HG02884 (cell line): ENCODE results near the gene ATP1A2.

Source experiments
- ATAC-seq: cut with Tn5 transposase; IDR thresholded peaks from one replicate; pipeline ENCODE4 v1.9.1; 2021; ENCODE audit warnings: mild to moderate bottlenecking, moderate library complexity; ENCODE audit not compliant: unreplicated experiment

ATP1A2 gene

GRCh38 chr1:160084771-160085321, 30.7 kb upstream of the ATP1A2 start:
- ATAC-seq: no peak

DNA sequence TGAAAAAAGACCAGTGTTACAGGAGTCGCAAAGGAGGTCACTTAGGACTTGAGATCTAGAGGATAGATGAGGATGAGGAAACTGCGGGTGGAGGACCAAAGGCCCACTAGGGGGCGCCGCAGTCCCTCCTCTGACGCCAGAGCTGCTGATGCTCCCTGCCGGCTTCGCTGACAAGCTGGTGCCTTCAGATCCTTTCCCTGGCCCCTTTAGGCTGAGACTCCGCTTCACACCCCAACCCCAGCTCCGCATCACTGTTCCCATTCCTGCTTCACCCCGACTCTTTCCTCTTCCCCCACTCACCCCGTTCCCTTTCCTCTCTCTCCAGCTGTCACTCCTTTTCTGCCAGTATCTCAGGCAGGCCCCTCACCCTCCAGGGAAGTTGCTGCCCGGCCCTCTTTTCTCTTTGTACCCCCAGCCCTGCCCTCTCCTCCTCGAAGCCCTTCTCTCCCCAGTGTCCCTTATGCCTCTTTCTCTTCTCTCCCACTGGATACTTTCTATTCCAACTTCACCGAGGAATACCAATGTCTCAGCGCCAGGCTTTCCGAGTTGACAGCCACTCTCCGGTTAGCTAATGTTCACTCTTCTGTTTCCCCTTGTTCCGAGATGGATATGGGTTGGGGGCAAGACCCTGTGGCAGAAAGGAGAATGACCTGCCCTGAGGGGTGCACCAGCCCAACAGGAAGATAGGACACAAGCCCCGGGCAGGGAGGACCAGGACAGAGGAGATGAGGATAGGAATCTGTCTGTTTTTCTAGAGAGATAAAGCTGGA, 29.7 kb upstream of the ATP1A2 start:
- ATAC-seq: no peak

DNA sequence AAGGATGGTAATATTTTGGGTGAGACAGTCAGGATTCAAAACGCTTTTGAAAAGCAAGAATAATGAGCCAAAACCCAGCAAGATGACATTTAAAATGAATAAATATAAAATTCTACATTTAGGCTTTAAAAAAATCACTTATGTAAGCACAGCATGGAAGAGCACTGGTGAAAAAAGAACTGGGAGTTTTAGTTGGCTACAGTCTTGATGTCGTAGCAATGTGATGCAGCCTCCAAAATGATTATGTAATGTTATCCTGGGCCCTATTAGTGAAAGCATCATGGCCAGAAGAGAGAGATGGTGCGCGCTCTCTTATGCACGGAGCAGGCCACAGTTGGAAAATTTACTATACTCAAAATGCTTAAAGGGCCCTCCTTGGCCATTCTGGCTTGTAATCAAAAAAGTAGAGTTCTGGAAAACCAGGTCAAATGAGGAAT, 29.1 kb upstream of the ATP1A2 start:
- no peak for ATAC-seq

DNA sequence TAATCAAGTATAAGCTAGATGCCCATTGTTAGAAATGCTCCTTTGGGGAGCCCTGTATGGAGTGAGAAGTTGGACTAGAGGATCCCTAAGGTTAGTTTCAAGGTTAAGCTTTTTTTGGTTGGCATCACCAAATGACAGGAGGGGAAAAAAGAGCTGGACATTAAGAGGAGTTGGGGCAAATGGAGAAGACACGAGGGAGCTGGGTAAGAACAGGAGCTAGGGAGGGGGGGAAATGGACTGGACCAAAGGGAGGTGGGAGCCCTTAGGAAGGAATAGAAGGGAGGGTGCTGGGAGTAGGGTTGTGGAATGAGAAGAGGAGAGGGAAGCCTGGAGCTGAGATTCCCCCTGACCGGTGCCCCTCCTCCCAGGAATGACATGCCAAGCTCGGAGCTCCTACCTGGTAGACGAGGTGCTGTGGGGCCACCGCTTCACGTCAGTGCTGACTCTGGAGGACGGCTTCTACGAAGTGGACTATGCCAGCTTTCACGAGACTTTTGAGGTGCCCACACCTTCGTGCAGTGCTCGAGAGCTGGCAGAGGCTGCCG, 28.4 kb upstream of the ATP1A2 start:
- no peak for ATAC-seq

DNA sequence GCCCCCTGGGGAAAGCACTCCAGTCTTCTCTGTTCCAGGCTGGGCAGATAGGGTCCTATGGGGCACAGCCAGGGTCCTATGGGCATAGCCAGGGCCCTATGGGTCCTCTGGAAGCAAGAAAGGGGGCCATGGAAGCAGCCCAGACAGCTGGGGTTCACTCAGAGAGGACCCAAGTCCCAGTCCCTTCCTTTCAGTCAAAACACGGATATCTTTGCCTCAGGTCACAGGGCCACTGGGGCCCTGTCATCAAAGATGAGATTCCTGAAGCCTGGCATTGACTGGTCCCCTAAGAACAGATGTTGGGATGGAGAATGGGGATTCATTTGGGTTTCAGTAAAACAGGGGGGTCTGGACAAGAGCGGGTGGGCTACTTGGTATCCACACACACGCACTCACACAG, 25.7 kb upstream of the ATP1A2 start:
- ATAC-seq: no peak

GRCh38 chr1:160090760-160091159, 24.8 kb upstream of the ATP1A2 start:
- ATAC-seq: no peak

DNA sequence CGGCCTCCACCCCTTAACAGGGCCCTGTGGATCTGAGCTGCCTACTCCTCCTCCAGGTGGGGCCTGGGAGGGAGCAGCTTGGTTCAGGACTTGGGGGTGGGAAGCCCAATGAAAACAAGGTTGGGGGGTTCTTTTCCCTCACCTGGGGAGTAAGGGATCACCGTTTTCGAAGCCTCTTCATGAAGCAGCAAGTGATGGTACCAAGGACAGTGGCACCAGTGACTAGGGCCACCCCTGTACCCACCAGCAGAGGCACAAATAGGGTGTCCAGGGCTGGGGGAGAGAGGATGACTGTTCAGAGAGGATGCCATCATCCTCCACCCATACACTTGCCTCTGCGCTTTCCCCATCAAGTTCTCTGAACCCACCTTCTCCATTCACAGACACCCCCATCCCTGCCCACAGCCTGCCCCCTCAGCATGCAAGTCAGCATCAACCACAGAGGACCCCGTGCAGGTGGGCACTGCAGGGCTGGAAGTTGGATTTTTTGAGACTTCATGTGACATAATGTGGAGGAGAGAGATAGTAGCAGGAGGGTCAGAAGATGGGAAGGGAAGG, 23.8 kb upstream of the ATP1A2 start:
- ATAC-seq: no peak

GRCh38 chr1:160092366-160093068, 23.0 kb upstream of the ATP1A2 start:
- ATAC-seq: no peak

DNA sequence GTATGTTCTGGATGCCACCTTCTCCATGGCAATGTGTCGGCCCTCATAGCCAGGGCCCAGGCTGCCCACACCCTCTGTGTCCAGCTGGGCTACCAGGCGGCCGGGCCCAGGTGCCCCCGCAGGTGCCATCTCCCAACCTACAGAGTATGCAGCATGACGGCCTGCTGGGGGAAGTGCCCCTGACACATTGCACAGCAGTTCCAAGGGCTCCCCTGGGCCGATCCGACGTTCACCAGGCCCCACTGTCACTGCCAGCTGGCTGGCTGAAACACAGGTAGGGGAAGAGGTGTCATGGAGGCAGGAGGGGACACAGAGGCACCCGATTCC, 22.5 kb upstream of the ATP1A2 start:
- ATAC-seq: no peak

GRCh38 chr1:160093624-160094290, 21.8 kb upstream of the ATP1A2 start:
- ATAC-seq: no peak

DNA sequence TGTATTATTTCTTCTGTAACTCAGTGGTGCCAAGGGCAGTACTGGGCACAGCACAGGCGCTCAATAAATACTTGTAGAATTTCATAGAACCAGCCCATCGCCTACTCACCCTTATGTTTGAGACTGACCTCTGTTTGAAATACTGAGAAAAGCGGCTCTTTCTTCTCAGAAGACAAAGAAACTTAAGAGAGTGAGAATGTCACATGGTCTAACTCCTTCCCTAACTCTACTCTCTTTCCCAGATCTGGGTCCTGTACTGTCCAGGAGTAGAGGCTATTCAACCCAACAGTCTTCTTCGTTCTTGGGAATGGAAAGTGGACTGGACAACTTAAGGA, 21.3 kb upstream of the ATP1A2 start:
- no peak for ATAC-seq

DNA sequence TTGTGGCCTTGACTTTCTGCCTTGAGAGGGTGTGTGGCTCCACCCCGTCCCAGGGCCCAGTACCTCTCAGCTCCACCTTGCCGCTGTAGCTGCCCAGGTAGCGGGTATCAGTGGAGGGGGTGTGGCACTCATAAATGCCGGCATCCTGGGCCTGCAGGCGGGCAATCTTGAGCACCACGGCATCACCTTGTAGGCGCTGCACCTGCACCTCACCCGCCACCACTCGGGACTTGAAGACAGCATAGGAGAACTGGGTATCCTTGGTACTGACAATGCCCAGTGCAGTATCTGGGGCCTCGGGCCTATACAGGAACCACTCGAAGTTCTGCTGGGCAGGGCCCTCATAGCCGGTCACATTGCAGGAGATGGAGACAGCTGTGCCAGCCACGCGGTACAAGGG, 20.8 kb upstream of the ATP1A2 start:
- ATAC-seq: no peak

DNA sequence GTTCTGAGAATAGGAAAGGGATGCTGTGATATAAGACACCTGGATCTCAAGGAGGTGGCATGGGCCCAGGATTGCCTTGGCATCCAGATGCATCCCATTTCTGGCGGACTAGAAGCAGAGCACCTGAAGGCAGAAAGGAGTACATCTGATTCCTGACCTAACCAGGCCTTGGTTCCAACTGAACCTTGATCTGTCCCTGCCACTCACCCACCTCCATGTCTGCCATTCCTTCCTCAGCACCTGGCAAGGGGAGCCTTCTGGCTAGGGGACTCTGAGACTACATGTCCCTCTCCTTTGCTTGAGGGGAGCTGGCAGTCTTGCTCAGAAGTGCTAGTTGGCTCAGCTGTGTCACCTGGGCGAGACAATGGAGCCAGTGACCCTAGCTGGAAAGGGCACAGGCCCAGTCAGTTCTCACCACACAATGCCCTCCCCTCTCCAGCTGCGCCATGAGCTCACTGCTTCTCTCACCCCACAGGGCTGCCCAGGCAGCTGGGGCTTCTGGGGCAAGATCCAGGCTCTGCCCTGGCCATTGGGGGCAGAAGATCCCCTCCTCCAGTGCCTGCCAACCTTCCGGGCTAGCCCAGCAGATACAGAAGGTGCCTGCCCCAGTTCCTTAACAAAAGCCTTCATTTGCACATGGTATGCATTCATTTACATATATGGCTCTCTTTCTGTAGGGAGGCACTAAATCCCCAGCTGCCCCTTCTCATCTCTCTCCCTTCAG, 20.0 kb upstream of the ATP1A2 start:
- no peak for ATAC-seq

DNA sequence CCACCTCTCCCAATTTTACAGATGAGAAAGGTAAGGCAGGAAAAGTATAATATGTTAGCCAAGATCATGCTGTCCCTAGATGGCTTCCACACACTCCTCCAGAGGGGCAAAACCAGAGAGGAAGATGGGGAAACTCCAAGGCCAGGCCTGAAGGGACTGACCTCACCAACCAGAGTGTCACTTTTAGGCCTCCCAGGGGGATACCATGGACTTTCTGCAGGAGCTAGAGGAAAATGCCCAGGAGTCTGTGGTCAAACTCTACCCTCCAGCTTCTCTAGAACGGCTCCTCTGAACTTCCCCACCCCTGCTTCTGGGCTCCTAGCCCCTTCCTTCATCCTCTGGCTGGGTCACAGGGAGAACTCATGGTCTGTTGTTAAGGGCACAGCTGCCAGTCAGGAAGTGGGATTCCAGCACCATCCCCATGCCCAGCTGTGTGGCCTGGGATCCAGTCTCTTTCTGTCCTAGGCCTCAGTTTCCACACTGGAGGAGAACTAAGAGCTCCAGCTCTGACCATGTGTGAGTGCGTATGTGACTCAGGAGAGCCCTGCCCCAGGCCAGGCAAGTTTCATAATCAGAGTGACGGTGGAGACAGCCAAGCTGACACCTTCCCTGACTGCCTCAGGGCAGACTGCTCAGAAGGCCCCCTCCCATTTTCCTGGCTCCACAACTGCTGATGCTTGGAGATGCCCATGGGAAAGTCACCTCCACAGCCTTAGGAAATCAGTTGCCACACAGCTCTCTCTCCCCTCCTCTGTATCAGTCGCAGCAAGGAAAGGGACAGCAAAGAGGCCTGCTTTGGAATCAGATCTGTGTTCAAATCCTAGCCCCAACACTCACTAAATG, 19.1 kb upstream of the ATP1A2 start:
- no peak for ATAC-seq

- ATAC-seq: no peak
Observed at GRCh38 chr1:160097151-160097910, 18.2 kb upstream of the ATP1A2 start.

DNA sequence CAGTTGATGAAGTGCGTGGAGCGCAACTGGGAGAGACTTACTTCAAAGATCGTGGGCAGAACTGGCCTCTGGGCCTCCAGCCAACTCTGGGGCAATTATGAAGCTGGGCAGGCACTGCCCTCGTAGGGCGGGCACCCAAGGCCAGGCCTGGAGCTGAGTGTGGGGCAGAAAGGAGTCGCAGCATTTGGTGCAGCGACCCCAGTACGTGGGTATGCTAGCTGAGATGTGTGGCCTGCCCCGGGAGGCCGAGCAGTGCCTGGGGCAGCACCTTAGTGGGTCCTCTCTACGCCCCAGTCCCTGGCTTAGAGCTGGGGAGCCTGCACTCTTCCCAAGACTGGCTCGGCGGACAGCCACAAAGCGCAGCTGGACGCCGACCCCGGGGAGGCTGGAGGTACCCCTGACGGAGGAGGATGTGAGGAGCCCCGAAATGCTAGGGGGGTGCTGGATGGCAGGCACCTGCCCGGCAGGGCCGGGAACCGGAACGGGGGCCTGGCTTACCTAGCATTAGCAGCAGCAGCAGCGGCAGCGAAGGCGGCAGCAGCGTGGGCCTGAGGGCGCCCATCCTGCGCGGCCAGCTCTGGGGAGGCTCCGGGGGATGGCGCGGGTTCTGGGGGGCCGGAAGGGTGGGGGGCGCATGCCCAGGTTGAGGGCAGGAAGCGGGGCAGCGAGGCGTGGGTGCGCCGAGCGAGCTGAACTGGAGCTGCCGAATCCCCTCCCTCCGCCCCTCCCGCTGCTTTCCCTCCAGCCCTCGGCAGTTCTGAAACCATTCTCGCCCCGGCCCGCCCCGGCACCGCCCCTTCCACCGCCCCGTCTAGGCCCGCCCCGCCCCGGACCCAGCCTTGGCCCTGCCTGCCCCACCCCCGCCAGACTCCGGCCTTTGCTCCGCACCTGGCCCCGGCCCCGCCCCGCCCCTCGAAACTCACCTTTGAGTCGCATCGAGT, 17.4 kb upstream of the ATP1A2 start, which contains the start of gene IGSF8:
TSS of gene IGSF8 (minus strand) at position 709 of the 941 bp plus-strand sequence. CDS start at position 562, 147 bp downstream.
- ATAC-seq: peak; percentile 49

- peak; percentile 87 for ATAC-seq
Observed at GRCh38 chr1:160098852-160099561, 16.6 kb upstream of the ATP1A2 start.
